ENCODE measurements around the gene DEK.

DNA sequence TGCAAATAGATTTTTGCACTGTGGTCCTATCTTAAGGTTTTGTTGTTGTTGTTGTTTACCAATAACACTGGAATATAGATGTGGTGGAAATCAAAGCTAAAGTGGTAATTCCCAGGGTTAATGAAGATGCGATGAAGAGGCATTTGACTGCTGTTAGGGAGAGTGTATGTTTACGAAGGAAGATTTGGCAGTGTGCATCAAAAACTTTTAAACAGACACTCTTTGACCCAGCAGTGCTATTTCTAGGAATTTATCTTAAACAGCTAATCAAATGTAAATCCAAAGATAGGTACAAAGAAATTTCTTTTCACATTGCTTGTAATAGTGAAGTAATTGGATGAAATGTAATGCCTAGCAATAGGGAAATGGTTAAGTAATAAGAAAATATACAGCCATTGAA is 75.1 kb downstream of the DEK start:
- TF ChIP-seq, protein P1, sequence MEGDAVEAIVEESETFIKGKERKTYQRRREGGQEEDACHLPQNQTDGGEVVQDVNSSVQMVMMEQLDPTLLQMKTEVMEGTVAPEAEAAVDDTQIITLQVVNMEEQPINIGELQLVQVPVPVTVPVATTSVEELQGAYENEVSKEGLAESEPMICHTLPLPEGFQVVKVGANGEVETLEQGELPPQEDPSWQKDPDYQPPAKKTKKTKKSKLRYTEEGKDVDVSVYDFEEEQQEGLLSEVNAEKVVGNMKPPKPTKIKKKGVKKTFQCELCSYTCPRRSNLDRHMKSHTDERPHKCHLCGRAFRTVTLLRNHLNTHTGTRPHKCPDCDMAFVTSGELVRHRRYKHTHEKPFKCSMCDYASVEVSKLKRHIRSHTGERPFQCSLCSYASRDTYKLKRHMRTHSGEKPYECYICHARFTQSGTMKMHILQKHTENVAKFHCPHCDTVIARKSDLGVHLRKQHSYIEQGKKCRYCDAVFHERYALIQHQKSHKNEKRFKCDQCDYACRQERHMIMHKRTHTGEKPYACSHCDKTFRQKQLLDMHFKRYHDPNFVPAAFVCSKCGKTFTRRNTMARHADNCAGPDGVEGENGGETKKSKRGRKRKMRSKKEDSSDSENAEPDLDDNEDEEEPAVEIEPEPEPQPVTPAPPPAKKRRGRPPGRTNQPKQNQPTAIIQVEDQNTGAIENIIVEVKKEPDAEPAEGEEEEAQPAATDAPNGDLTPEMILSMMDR (IDR thresholded peaks at IDR 0.05; ENCODE audit: low read depth, low read length), result no peak
- no peak for TF ChIP-seq POLR2A (IDR thresholded peaks at IDR 0.05; ENCODE audit: extremely low read depth, insufficient read length)
